DND-41 (cell line): Measurements from ENCODE around the gene JUP.

Experiments used
- CTCF ChIP-seq: IDR thresholded peaks from 2 replicates; pipeline ENCODE4 v1.5.1; 2012; ENCODE audit warnings: borderline replicate concordance, low read length, moderate library complexity, mild to moderate bottlenecking; ENCODE audit not compliant: poor library complexity, severe bottlenecking; ENCODE audit errors: extremely low read depth
- EZH2 ChIP-seq: IDR thresholded peaks from 3 replicates; pipeline ENCODE4 v1.6.1; 2012; ENCODE audit warnings: borderline replicate concordance, low read depth, mild to moderate bottlenecking, moderate library complexity, low read length, inconsistent platforms; ENCODE audit not compliant: severe bottlenecking

GRCh38 chr17:41738077-41738800 is 48.3 kb downstream of the JUP start:
- peak; percentile 99 for TF ChIP-seq CTCF
- TF ChIP-seq EZH2, result no peak
